IMR-90 (cell line): Measurements from ENCODE around the gene RANBP3.

ENCODE experiments used
- CTCF ChIP-seq: conservative IDR thresholded peaks from 2 replicates; pipeline ENCODE4 v1.5.1; 2012; ENCODE audit warnings: mild to moderate bottlenecking, low read depth, low read length, improper control_type of control experiment
- MXI1 ChIP-seq: IDR thresholded peaks from 2 replicates; pipeline ENCODE4 v1.6.1; 2012; ENCODE audit warnings: low read depth, mild to moderate bottlenecking, low read length, moderate library complexity, borderline replicate concordance
- POLR2A ChIP-seq: IDR thresholded peaks from 2 replicates; pipeline ENCODE4 v1.6.1; 2012; ENCODE audit warnings: mild to moderate bottlenecking, low read depth, low read length
- RAD21 ChIP-seq: IDR thresholded peaks from 2 replicates; pipeline ENCODE4 v1.6.1; 2012; ENCODE audit warnings: low read length, improper control_type of control experiment

- TF ChIP-seq RAD21, result no peak
- TF ChIP-seq CTCF, result no peak
- no peak for TF ChIP-seq POLR2A
- no peak for TF ChIP-seq MXI1
Observed at GRCh38 chr19:5999693-6000092, 21.8 kb upstream of the RANBP3 start.
